ENCODE results near the gene RTN4IP1.

The RTN4IP1 gene

GRCh38 chr6:106546691-106547414 lies 82.4 kb downstream of the RTN4IP1 start:
- DNase-seq (ENCODE audit: low read depth), result no peak

GRCh38 chr6:106546261-106546690 lies 83.0 kb downstream of the RTN4IP1 start:
- no peak for DNase-seq (ENCODE audit: low read depth)

- no peak for DNase-seq (ENCODE audit: low read depth)
These were observed 88.4 kb downstream of the RTN4IP1 start for GRCh38 chr6:106540907-106541306.

GRCh38 chr6:106540432-106540831 lies 88.9 kb downstream of the RTN4IP1 start:
- no peak for DNase-seq (ENCODE audit: low read depth)

GRCh38 chr6:106539936-106540335 lies 89.4 kb downstream of the RTN4IP1 start:
- DNase-seq (ENCODE audit: low read depth), result no peak

- no peak for DNase-seq (ENCODE audit: low read depth)
These were observed 91.2 kb downstream of the RTN4IP1 start for GRCh38 chr6:106538145-106538544.

GRCh38 chr6:106537662-106538061 lies 91.6 kb downstream of the RTN4IP1 start:
- no peak for DNase-seq (ENCODE audit: low read depth)

- DNase-seq (ENCODE audit: low read depth), result no peak
These were observed 92.4 kb downstream of the RTN4IP1 start for GRCh38 chr6:106536851-106537250.

GRCh38 chr6:106536357-106536756 lies 92.9 kb downstream of the RTN4IP1 start:
- DNase-seq (ENCODE audit: low read depth), result no peak

GRCh38 chr6:106535012-106535411 lies 94.3 kb downstream of the RTN4IP1 start:
- DNase-seq (ENCODE audit: low read depth), result no peak

- no peak for DNase-seq (ENCODE audit: low read depth)
These were observed 94.7 kb downstream of the RTN4IP1 start for GRCh38 chr6:106534564-106534982.

GRCh38 chr6:106534004-106534403 lies 95.3 kb downstream of the RTN4IP1 start:
- no peak for DNase-seq (ENCODE audit: low read depth)

GRCh38 chr6:106533054-106533453 lies 96.2 kb downstream of the RTN4IP1 start:
- DNase-seq (ENCODE audit: low read depth), result no peak

GRCh38 chr6:106530502-106530901 lies 98.8 kb downstream of the RTN4IP1 start:
- DNase-seq (ENCODE audit: low read depth), result no peak

GRCh38 chr6:106530026-106530425 lies 99.3 kb downstream of the RTN4IP1 start:
- DNase-seq (ENCODE audit: low read depth), result no peak

- no peak for DNase-seq (ENCODE audit: low read depth)
These were observed 99.9 kb downstream of the RTN4IP1 start for GRCh38 chr6:106529438-106529837.

- no peak for DNase-seq (ENCODE audit: low read depth)
These were observed 100.8 kb downstream of the RTN4IP1 start for GRCh38 chr6:106528521-106528920.

- no peak for DNase-seq (ENCODE audit: low read depth)
These were observed 101.3 kb downstream of the RTN4IP1 start for GRCh38 chr6:106527979-106528378.

GRCh38 chr6:106527117-106527516 lies 102.2 kb downstream of the RTN4IP1 start:
- no peak for DNase-seq (ENCODE audit: low read depth)

GRCh38 chr6:106525882-106526275 lies 103.4 kb downstream of the RTN4IP1 start:
- DNase-seq (ENCODE audit: low read depth), result no peak

- DNase-seq (ENCODE audit: low read depth), result no peak
These were observed 104.0 kb downstream of the RTN4IP1 start for GRCh38 chr6:106525107-106525881.

GRCh38 chr6:106522562-106523250 lies 106.6 kb downstream of the RTN4IP1 start:
- no peak for DNase-seq (ENCODE audit: low read depth)
